Astrocyte (in vitro differentiated cells and primary cell): ENCODE data around the gene TSEN2.

Source experiments
- EZH2 ChIP-seq: IDR thresholded peaks from 2 replicates; pipeline ENCODE4 v1.6.1; 2012; ENCODE audit warnings: mild to moderate bottlenecking, low read length, inconsistent platforms; ENCODE audit not compliant: insufficient read depth
- TF ChIP-seq, protein P1 (sequence below): IDR thresholded peaks from 2 replicates; pipeline ENCODE4 v1.5.1; 2011; ENCODE audit warnings: low read depth, mild to moderate bottlenecking, inconsistent platforms, low read length, moderate library complexity; ENCODE audit not compliant: insufficient read depth

DNA sequence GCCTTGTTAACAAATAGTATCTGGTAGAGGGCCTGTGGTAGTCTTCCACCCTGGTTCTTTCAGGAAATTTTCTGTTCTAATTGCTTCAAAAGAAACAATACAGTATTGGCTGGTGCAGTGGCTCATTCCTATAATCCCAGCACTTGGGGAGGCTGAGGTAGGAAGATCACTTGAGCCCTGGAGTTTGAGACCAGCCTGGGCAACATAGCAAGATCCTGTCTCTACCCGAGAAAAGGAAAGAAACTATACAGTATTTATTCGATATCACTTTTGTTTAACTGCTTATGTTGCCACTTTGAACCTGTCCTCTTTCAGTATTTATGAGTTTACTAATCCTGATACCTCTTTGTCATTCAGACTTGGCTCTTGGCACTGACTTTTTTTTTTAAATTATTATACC is 77.1 kb downstream of the TSEN2 start:
- TF ChIP-seq, protein P1, sequence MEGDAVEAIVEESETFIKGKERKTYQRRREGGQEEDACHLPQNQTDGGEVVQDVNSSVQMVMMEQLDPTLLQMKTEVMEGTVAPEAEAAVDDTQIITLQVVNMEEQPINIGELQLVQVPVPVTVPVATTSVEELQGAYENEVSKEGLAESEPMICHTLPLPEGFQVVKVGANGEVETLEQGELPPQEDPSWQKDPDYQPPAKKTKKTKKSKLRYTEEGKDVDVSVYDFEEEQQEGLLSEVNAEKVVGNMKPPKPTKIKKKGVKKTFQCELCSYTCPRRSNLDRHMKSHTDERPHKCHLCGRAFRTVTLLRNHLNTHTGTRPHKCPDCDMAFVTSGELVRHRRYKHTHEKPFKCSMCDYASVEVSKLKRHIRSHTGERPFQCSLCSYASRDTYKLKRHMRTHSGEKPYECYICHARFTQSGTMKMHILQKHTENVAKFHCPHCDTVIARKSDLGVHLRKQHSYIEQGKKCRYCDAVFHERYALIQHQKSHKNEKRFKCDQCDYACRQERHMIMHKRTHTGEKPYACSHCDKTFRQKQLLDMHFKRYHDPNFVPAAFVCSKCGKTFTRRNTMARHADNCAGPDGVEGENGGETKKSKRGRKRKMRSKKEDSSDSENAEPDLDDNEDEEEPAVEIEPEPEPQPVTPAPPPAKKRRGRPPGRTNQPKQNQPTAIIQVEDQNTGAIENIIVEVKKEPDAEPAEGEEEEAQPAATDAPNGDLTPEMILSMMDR: no peak
- TF ChIP-seq EZH2: no peak
